K562 (cell line): ENCODE results near the gene RSPRY1. TPM values are rescaled to one million over a fixed set of nuclear protein-coding genes. Genes with fewer than 3 reads are reported as not detected.

Experiments used
- ARID3A ChIP-seq: IDR thresholded peaks from 2 replicates; pipeline ENCODE4 v1.6.1; 2012; ENCODE audit warnings: low read depth, low read length, improper control_type of control experiment, borderline replicate concordance
- ASH1L ChIP-seq: fragments of 450-650 bp; IDR thresholded peaks from 2 replicates; pipeline ENCODE4 v1.6.1; 2018; ENCODE audit warnings: borderline replicate concordance, mild to moderate bottlenecking, low read depth; ENCODE audit not compliant: partially characterized antibody
- CREB3 ChIP-seq: fragments of 450-650 bp; conservative IDR thresholded peaks from 2 replicates; pipeline ENCODE4 v1.6.1; 2016; ENCODE audit warnings: missing genetic modification characterization, low read depth, mild to moderate bottlenecking, missing compliant biosample characterization, moderate library complexity
- IRF1 ChIP-seq: sonication (generic); formaldehyde crosslinking; IDR thresholded peaks from 2 replicates; pipeline ENCODE4 v1.8.0; 2022; ENCODE audit warnings: missing genetic modification reagents, mild to moderate bottlenecking, borderline replicate concordance
- KDM5B ChIP-seq: fragments of 200-600 bp; sonication (generic); IDR thresholded peaks from 2 replicates; pipeline ENCODE4 v1.6.1; 2012; ENCODE audit warnings: low read depth, mild to moderate bottlenecking, moderate library complexity, low read length, control low read depth, inconsistent platforms; ENCODE audit not compliant: insufficient replicate concordance
- PHF8 ChIP-seq: fragments of 200-600 bp; sonication (generic); IDR thresholded peaks from 2 replicates; pipeline ENCODE4 v1.6.1; 2012; ENCODE audit warnings: mixed run types, mild to moderate bottlenecking, inconsistent platforms, low read length, moderate library complexity, borderline replicate concordance
- RFX5 ChIP-seq: IDR thresholded peaks from 2 replicates; pipeline ENCODE4 v1.6.1; 2011; ENCODE audit warnings: low read depth, mild to moderate bottlenecking, improper control_type of control experiment, low read length
- XRCC3 ChIP-seq: fragments of 450-650 bp; IDR thresholded peaks from 2 replicates; pipeline ENCODE4 v1.6.1; 2017; ENCODE audit warnings: mild to moderate bottlenecking, moderate library complexity
- ZNF134 ChIP-seq: fragments of 250-450 bp; sonication (Bioruptor Pico); conservative IDR thresholded peaks from 2 replicates; pipeline ENCODE4 v1.4.0; 2020
- ZNF3 ChIP-seq: fragments of 250-450 bp; sonication (Bioruptor Pico); IDR thresholded peaks from 2 replicates; pipeline ENCODE4 v1.5.0; 2021; ENCODE audit warnings: mild to moderate bottlenecking, moderate library complexity
- ZNF318 ChIP-seq, 2 experiments: fragments of 450-650 bp; IDR thresholded peaks; 2 replicates each; pipeline ENCODE4 v1.6.1; 2016; ENCODE audit warnings: mild to moderate bottlenecking in 2 of 2, borderline replicate concordance in 1 of 2, low read depth in 1 of 2, moderate library complexity in 1 of 2
- ZNF57 ChIP-seq: fragments of 450-650 bp; formaldehyde crosslinking; IDR thresholded peaks from 2 replicates; pipeline ENCODE4 v1.4.0; 2020; ENCODE audit warnings: mild to moderate bottlenecking, moderate library complexity
- ZNF830 ChIP-seq: fragments of 250-450 bp; sonication (Bioruptor Pico); IDR thresholded peaks from 2 replicates; pipeline ENCODE4 v1.5.0; 2021; ENCODE audit warnings: mild to moderate bottlenecking
- polyA plus RNA-seq, 8 experiments: library from polyadenylated mRNA; depleted of rRNA in 4 of 8; stranded (reverse) in 5 of 8; unstranded in 3 of 8; fragments of >200 nt; fragmentation: Nextera tagmentation in 2 of 8; fragmentation: Illumina TruSeq in 1 of 8; extraction: Ambion mirVana in 2 of 8; extraction: Trizol in 1 of 8; gene quantifications; 2 replicates each; pipeline versions ENCODE4 v1.2.1 to v1.2.3, GENCODE V29; 2011 to 2014; ENCODE audit warnings: inconsistent platforms in 1 of 8, missing spikeins in 1 of 8
- total RNA-seq, 7 experiments: library from RNA; depleted of rRNA in 6 of 7; stranded (reverse); fragments of >200 nt in 6 of 7; fragmentation: Illumina TruSeq in 2 of 7; extraction: Trizol in 2 of 7; gene quantifications; 2 replicates each; pipeline versions ENCODE4 v1.2.1 to v1.2.3, GENCODE V29; 2011 to 2021; ENCODE audit warnings: low replicate concordance in 1 of 7

The RSPRY1 gene
- total and polyA plus RNA-seq, 9 of the 15 experiments (the other 6 are each of a cell fraction or from before 2014, with no cell fraction given): 10.2 to 27.8 (median 20.8) TPM

GRCh38 chr16:57185945-57186871, at the start of gene RSPRY1, which contains the start of gene PSME3IP1 (continued):
- TF ChIP-seq ZNF318 (IDR thresholded peaks at IDR 0.05; ENCODE audit: borderline replicate concordance in 1 of 2, low read depth in 1 of 2) (no peak), IRF1 (CRISPR knock-in tag) (no peak), ZNF57 (CRISPR knock-in tag) (no peak), CREB3 (tag) (no peak), ASH1L (peak; percentile 83), XRCC3 (no peak), KDM5B (peak; percentile 76), ARID3A (no peak), ZNF830 (0 out of 2 replicates have a peak, but pooled peaks have one; percentile 62), RFX5 (no peak), ZNF134 (CRISPR knock-in tag) (no peak), PHF8 (peak; percentile 72), ZNF3 (CRISPR knock-in tag) (no peak)
